HepG2 (cell line): ENCODE measurements around the gene FBRSL1. TPM values are rescaled to one million over a fixed set of nuclear protein-coding genes. Genes with fewer than 3 reads are reported as not detected.

Experiments used
- ATAC-seq: fragments of 200-7000 bp; cut with Tn5 transposase; 3 replicates; pipeline ENCODE4 v1.9.1; 2020; ENCODE audit warnings: mild to moderate bottlenecking, moderate library complexity
- BruUV-seq: library from RNA; stranded (reverse); fragments of 400-500 nt; replicated peaks from 2 replicates; lab custom pipeline; 2021; lab: Mats Ljungman, UMichigan
- CTCF ChIA-PET: fragments of 300-600 bp; formaldehyde crosslinking; extraction: SDS; loops from one replicate; lab custom pipeline; 2021; ENCODE audit warnings: low total read pairs, inconsistent platforms, low intra/inter-chr PET ratio; lab: Yijun Ruan, JAX
- POLR2A ChIA-PET: fragments of 350-600 bp; sonication (Branson Sonifier 250); formaldehyde crosslinking; loops from one replicate; lab custom pipeline; 2020; ENCODE audit warnings: antibody characterized with exemption, inconsistent platforms; lab: Yijun Ruan, JAX
- DNase-seq: peaks from one replicate; pipeline ENCODE4 v3.0.0-alpha.2; 2015; ENCODE audit warnings: low spot score
- FAIRE-seq: peaks from 3 replicates; lab custom pipeline; 2011; peaks lifted over from hg19 to GRCh38; lab: Jason Lieb, UNC
- H2AFZ ChIP-seq: one replicate; pipeline ENCODE4 v1.6.1; 2011; ENCODE audit warnings: low read length, inconsistent platforms
- H3K27ac ChIP-seq: fragments of 300-600 bp; 3 replicates; pipeline ENCODE4 v1.8.0; 2011; ENCODE audit warnings: mixed run types, mild to moderate bottlenecking, mixed read lengths, low read length, inconsistent platforms; ENCODE audit not compliant: insufficient read depth; ENCODE audit errors: extremely low read length
- H3K27me3 ChIP-seq, 2 experiments: fragments of 200-600 bp in 1 of 2; 2 replicates in 1 of 2; 3 replicates in 1 of 2; pipeline versions ENCODE4 v1.6.0 to v1.8.0; 2011; ENCODE audit warnings: low read length in 2 of 2, mild to moderate bottlenecking in 2 of 2, moderate library complexity in 2 of 2, inconsistent platforms in 1 of 2; ENCODE audit not compliant: insufficient read depth in 2 of 2, control insufficient read depth in 1 of 2
- H3K36me3 ChIP-seq, 2 experiments: fragments of 200-600 bp in 1 of 2; replicated peaks in 1 of 2; 2 replicates in 1 of 2; 3 replicates in 1 of 2; pipeline versions ENCODE4 v1.5.1 to v1.8.0; 2011; ENCODE audit warnings: low read length in 2 of 2, inconsistent platforms in 1 of 2; ENCODE audit not compliant: insufficient read depth in 2 of 2, control insufficient read depth in 1 of 2
- H3K4me1 ChIP-seq: 2 replicates; pipeline ENCODE4 v1.5.1; 2012; ENCODE audit warnings: low read length, inconsistent platforms; ENCODE audit not compliant: insufficient read depth
- H3K4me2 ChIP-seq: 2 replicates; pipeline ENCODE4 v1.6.0; 2011; ENCODE audit warnings: low read depth, low read length, inconsistent platforms
- H3K4me3 ChIP-seq, 3 experiments: fragments of 200-600 bp in 1 of 3; sonication (generic), shearing (Covaris generic) in 1 of 3; replicated peaks in 1 of 3; 2 replicates each; pipeline ENCODE4 v1.5.1; 2011 to 2016; ENCODE audit warnings: low read length in 3 of 3, inconsistent platforms in 2 of 3, low read depth in 2 of 3, mild to moderate bottlenecking in 2 of 3, control low read depth in 1 of 3, mixed read lengths in 1 of 3; ENCODE audit not compliant: insufficient read depth in 1 of 3
- H3K79me2 ChIP-seq: one replicate; pipeline ENCODE4 v1.6.1; 2011; ENCODE audit warnings: low read length, inconsistent platforms; ENCODE audit not compliant: insufficient read depth
- H3K9ac ChIP-seq: 2 replicates; pipeline ENCODE4 v1.6.0; 2011; ENCODE audit warnings: mild to moderate bottlenecking, low read depth, low read length, inconsistent platforms; ENCODE audit not compliant: insufficient read depth
- H3K9me3 ChIP-seq: 2 replicates; pipeline ENCODE4 v1.5.1; 2012; ENCODE audit warnings: mild to moderate bottlenecking, low read length
- H4K20me1 ChIP-seq: 2 replicates; pipeline ENCODE4 v1.6.0; 2011; ENCODE audit warnings: inconsistent platforms, mild to moderate bottlenecking, low read length, moderate library complexity; ENCODE audit not compliant: insufficient read depth
- FOXA3 ChIP-seq: IDR thresholded peaks from 2 replicates; pipeline ENCODE4 v1.6.1; 2016; ENCODE audit warnings: missing genetic modification reagents, missing compliant biosample characterization
- IRF9 ChIP-seq: sonication (generic); formaldehyde crosslinking; IDR thresholded peaks from 2 replicates; pipeline ENCODE4 v1.8.0; 2022; ENCODE audit warnings: missing genetic modification reagents, mild to moderate bottlenecking, borderline replicate concordance
- NFIB ChIP-seq: sonication (generic); formaldehyde crosslinking; IDR thresholded peaks from 2 replicates; pipeline ENCODE4 v1.9.0; 2021; ENCODE audit warnings: missing genetic modification reagents, mild to moderate bottlenecking, borderline replicate concordance
- SIX1 ChIP-seq: sonication (generic); formaldehyde crosslinking; IDR thresholded peaks from 2 replicates; pipeline ENCODE4 v1.4.0; 2020; ENCODE audit warnings: missing genetic modification reagents, borderline replicate concordance
- SMARCE1 ChIP-seq: fragments of 450-650 bp; IDR thresholded peaks from 2 replicates; pipeline ENCODE4 v1.6.1; 2017; ENCODE audit warnings: borderline replicate concordance
- SOX13 ChIP-seq, 3 experiments: fragments of 450-650 bp in 1 of 3; sonication (generic) in 1 of 3; formaldehyde crosslinking in 1 of 3; IDR thresholded peaks in 2 of 3; conservative IDR thresholded peaks in 1 of 3; 2 replicates each; pipeline versions ENCODE4 v1.5.0 to v1.6.1; 2016 to 2020; ENCODE audit warnings: antibody characterized with exemption in 1 of 3, mild to moderate bottlenecking in 1 of 3, missing compliant biosample characterization in 1 of 3, missing genetic modification reagents in 1 of 3, moderate library complexity in 1 of 3
- ZMYM3 ChIP-seq: sonication (generic); formaldehyde crosslinking; IDR thresholded peaks from 2 replicates; pipeline ENCODE4 v1.5.1; 2020; ENCODE audit warnings: mild to moderate bottlenecking, missing genetic modification reagents
- ZNF329 ChIP-seq: sonication (generic); formaldehyde crosslinking; IDR thresholded peaks from 2 replicates; pipeline ENCODE4 v1.9.0; 2021; ENCODE audit warnings: low read depth, mild to moderate bottlenecking, missing genetic modification reagents
- WGBS: methylation state at CpG from one replicate; pipeline ENCODE4 v1.1.6; 2017; ENCODE audit warnings: low lambda C conversion rate; 5-methylcytosine and 5-hydroxymethylcytosine counted together
- in situ Hi-C: cut with HindIII; loops from 2 replicates; pipeline ENCODE4 v1.10.0; 2017; ENCODE audit warnings: low pct_unique_long_range_greater_than_20kb; ENCODE audit not compliant: extremely low pct_ligation_motif_present
- intact Hi-C: fragments of 100-400 bp; cut with micrococcal nuclease; formaldehyde crosslinking; loops from one replicate; pipeline ENCODE4 v1.10.0; 2022; ENCODE audit not compliant: unreplicated experiment
- polyA plus RNA-seq, 8 experiments: library from polyadenylated mRNA; depleted of rRNA in 3 of 8; stranded (reverse) in 7 of 8; unstranded in 1 of 8; fragments of >200 nt; fragmentation: Illumina TruSeq in 4 of 8; extraction: Trizol in 4 of 8; gene quantifications; 2 replicates each; pipeline versions ENCODE4 v1.2.1 to v1.2.3, GENCODE V29; 2011 to 2016; ENCODE audit warnings: low read depth in 4 of 8, missing spikeins in 1 of 8, mixed read lengths in 1 of 8; ENCODE audit not compliant: insufficient read depth in 1 of 8
- total RNA-seq, 5 experiments: library from RNA; depleted of rRNA; stranded (reverse); fragments of >200 nt; fragmentation: Illumina TruSeq; extraction: Trizol; gene quantifications; 2 replicates each; pipeline ENCODE4 v1.2.3, GENCODE V29; 2016; ENCODE audit warnings: low read depth in 1 of 5

FBRSL1 gene
- total and polyA plus RNA-seq, 2 of the 13 experiments (the other 11 are each of a cell fraction or from before 2014, with no cell fraction given) = 3.6 to 7.9 TPM

DNA sequence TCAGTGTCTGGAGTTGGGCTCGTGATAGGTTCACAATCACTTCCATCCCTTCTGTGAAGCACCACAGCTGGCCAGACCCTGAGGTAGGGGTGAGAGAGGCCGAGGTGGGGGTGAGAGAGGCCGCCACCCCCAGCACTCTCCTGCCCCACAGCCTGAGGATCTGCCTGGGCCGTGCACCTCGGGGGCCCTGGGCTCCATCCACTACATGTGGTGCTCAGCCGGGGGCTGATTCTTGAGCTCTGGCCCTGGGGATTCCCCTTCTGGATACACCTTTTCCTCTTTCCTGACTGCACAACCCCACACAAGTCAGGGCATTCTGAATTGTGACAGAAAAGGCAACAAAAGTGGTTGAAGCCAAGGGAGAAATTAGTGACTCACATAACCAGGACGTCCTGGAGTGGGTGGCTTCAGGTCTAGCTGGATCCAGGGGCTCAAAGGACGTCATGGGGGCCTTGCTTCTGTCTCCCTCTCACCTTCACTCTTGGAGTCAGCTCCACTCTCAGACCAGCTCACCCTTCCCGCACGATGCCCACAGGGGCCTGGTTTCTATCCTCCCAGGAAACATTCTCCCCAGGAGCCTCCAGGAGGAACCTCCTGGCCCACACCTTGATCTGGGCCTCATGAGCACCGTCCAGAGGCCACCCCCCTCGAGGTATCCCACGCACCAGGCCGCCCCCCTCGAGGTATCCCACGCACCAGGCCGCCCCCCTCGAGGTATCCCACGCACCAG, 12.1 kb upstream of the FBRSL1 start:
- no TSS peak for BruUV-seq
- no peaks in the 10 kb centered on the region for H3K36me3 ChIP-seq
- H4K20me1 ChIP-seq = no peaks in the 10 kb centered on the region
- in situ Hi-C loops = no loop called here
- TF ChIP-seq SOX13 (IDR thresholded peaks at IDR 0.05) (no peak), SOX13 (CRISPR knock-in tag; conservative IDR thresholded peaks at IDR 0.05 in 1 of 2, IDR thresholded peaks at IDR 0.05 in 1 of 2) (no peak), NFIB (CRISPR knock-in tag) (no peak), SIX1 (CRISPR knock-in tag) (no peak), FOXA3 (CRISPR knock-in tag) (no peak), IRF9 (CRISPR knock-in tag) (no peak), ZNF329 (CRISPR knock-in tag) (peak; percentile 99), SMARCE1 (no peak), ZMYM3 (CRISPR knock-in tag) (peak; percentile 24; the same call in 1 of the 2 replicates)
- H3K27ac ChIP-seq = no peak overlapping the region
- ATAC-seq = no peak
- no peaks in the 10 kb centered on the region; the same call in 1 of the 2 replicates for H3K4me1 ChIP-seq
- intact Hi-C loops = loop anchor here (10.0 kb wide), 1 partner anchor 53 kb away; no protein-coding TSS in a partner anchor
- WGBS = 4% methylated on average over 5 of the region's 19 CpGs
- DNase-seq = no peak
- H3K27me3 ChIP-seq = peaks cover 15 to 68% of the 10 kb centered on the region in 2 experiments
- H2AFZ ChIP-seq = no peak overlapping the region
- no peak overlapping the region for H3K4me3 ChIP-seq
- H3K9ac ChIP-seq = no peak overlapping the region
- H3K79me2 ChIP-seq = no peaks in the 10 kb centered on the region
- ChIA-PET CTCF (interaction anchor here (2.1 kb wide), 1 partner anchor 46 kb away, joined by 7 read pairs; no protein-coding TSS in a partner anchor), POLR2A (no interaction called here)
- FAIRE-seq = no peak
- H3K9me3 ChIP-seq = no peaks in the 10 kb centered on the region
- no peak overlapping the region for H3K4me2 ChIP-seq
